Psoas muscle (tissue), 8 donors: Measurements from ENCODE around the gene GDF9. TPM values are rescaled to one million over a fixed set of nuclear protein-coding genes. Genes with fewer than 3 reads are reported as not detected.

Experiments
- ATAC-seq, 4 donors: fragments of 200-7000 bp; cut with Tn5 transposase; one replicate each; pipeline ENCODE4 v1.9.1; 2020; ENCODE audit warnings: moderate library complexity in 3 of 4, mild to moderate bottlenecking in 2 of 4
- DNase-seq, 2 donors: peaks; one replicate each; pipeline ENCODE4 v3.0.0-alpha.2; 2020
- H3K27ac ChIP-seq: fragments of 200-600 bp; one replicate; pipeline ENCODE4 v1.8.0; 2022
- H3K27me3 ChIP-seq, 3 donors: fragments of 200-600 bp in 1 of 3; one replicate each; pipeline versions ENCODE4 v1.6.1 to v1.8.0; 2013 to 2022; ENCODE audit warnings: low read length in 2 of 3, mild to moderate bottlenecking in 2 of 3, moderate library complexity in 1 of 3; ENCODE audit not compliant: insufficient read depth in 3 of 3
- H3K36me3 ChIP-seq, 2 donors: fragments of 200-600 bp in 1 of 2; one replicate each; pipeline versions ENCODE4 v1.6.1 to v1.8.0; 2013 to 2022; ENCODE audit warnings: low read depth in 1 of 2, mild to moderate bottlenecking in 1 of 2, moderate library complexity in 1 of 2; ENCODE audit not compliant: insufficient read depth in 1 of 2
- H3K4me1 ChIP-seq: fragments of 200-600 bp; one replicate; pipeline ENCODE4 v1.8.0; 2022
- H3K4me3 ChIP-seq: fragments of 200-600 bp; one replicate; pipeline ENCODE4 v1.8.0; 2022; ENCODE audit warnings: mild to moderate bottlenecking
- H3K9me3 ChIP-seq: fragments of 200-600 bp; one replicate; pipeline ENCODE4 v1.8.0; 2022
- WGBS, 3 donors: extraction: QIAGEN DNeasy Blood & Tissue Kit; methylation state at CpG; one replicate each; pipeline versions ENCODE4 v1.1.6 to v1.1.7; 2013; 5-methylcytosine and 5-hydroxymethylcytosine counted together
- intact Hi-C, 2 donors: fragments of 100-400 bp; cut with DNase I; formaldehyde crosslinking; loops; one replicate each; pipeline versions ENCODE4 v1.11.0 to v1.14.2; 2022
- polyA plus RNA-seq, 3 donors: library from polyadenylated mRNA; stranded (reverse); fragments of 200-250 nt; gene quantifications; one replicate each; pipeline ENCODE4 v1.2.3, GENCODE V29; 2013
- total RNA-seq, 4 donors: library from RNA; stranded (reverse); fragmentation: NEBNext Ultra II Directional in 2 of 4; extraction: Animal tissue kit (Norgen Biotek cat#: 25700) in 2 of 4; gene quantifications; one replicate each; pipeline versions ENCODE4 v1.2.1 to v1.2.4, GENCODE V29; 2021 to 2023
- TF ChIP-seq, protein P1 (sequence below): fragments of 200-600 bp; IDR thresholded peaks from one replicate; pipeline ENCODE4 v1.8.0; 2022; ENCODE audit warnings: antibody characterized with exemption
- donor health status: healthy with polysubstance abuse.
- donor health status: DM: no; HTN: no; CAD: no; lungs with moderate emphysema.
- donor health status: Bipolar disorder and iron deficiency.
- donor health status: healthy.
- donor health status: DM: yes; HTN: yes; CAD: no.
- donor health status: DM: no; HTN: no; CAD: no.
- donor health status: DM: no; HTN: no; CAD: no.
- donor health status: DM: yes; HTN: yes; CAD: no.

The GDF9 gene
- total and polyA plus RNA-seq, 7 donors, result 0.07 to 1.2 (median 0.65) TPM

DNA sequence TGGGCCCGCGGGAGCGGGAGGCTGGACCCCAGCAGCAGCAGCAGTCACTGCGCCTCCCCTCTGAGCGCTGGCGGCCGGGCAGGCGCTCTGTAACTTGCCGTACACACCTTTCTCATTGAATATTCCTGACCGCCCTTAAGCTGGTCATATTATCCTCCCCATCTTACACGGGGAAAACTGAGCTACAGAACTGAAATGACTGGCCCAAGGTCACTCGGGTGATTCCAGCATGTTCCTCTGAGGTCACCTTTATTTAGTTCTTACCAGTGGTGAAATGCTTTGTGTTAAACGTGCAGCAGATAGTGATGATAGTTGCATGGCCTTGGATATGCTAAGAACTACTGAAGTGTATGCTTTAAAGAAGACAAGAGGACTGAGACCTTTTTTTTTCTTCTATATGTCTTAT lies 780 bp upstream of the GDF9 start:
- H3K27me3 ChIP-seq, result no peaks in the 10 kb centered on the region
- TF ChIP-seq, protein P1, sequence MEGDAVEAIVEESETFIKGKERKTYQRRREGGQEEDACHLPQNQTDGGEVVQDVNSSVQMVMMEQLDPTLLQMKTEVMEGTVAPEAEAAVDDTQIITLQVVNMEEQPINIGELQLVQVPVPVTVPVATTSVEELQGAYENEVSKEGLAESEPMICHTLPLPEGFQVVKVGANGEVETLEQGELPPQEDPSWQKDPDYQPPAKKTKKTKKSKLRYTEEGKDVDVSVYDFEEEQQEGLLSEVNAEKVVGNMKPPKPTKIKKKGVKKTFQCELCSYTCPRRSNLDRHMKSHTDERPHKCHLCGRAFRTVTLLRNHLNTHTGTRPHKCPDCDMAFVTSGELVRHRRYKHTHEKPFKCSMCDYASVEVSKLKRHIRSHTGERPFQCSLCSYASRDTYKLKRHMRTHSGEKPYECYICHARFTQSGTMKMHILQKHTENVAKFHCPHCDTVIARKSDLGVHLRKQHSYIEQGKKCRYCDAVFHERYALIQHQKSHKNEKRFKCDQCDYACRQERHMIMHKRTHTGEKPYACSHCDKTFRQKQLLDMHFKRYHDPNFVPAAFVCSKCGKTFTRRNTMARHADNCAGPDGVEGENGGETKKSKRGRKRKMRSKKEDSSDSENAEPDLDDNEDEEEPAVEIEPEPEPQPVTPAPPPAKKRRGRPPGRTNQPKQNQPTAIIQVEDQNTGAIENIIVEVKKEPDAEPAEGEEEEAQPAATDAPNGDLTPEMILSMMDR, result no peak
- peak overlapping the region; percentile 97 for H3K27ac ChIP-seq
- DNase-seq (no peak), ATAC-seq (no peak)
- H3K9me3 ChIP-seq, result no peaks in the 10 kb centered on the region
- H3K36me3 ChIP-seq, result peaks cover 7 to 48% of the 10 kb centered on the region in 2 donors
- WGBS, 3 donors, result 0 to 1% (median 1%) methylated on average over 13 of the region's 13 CpGs
- peak overlapping the region; percentile 99 for H3K4me3 ChIP-seq
- intact Hi-C loops, result loop anchor here in 1 of 2 donors (5.0 to 10.0 kb wide), 2 partner anchors 35 to 492 kb away; partner anchors contain the start of gene SHROOM1
- peaks cover 30% of the 10 kb centered on the region for H3K4me1 ChIP-seq

DNA sequence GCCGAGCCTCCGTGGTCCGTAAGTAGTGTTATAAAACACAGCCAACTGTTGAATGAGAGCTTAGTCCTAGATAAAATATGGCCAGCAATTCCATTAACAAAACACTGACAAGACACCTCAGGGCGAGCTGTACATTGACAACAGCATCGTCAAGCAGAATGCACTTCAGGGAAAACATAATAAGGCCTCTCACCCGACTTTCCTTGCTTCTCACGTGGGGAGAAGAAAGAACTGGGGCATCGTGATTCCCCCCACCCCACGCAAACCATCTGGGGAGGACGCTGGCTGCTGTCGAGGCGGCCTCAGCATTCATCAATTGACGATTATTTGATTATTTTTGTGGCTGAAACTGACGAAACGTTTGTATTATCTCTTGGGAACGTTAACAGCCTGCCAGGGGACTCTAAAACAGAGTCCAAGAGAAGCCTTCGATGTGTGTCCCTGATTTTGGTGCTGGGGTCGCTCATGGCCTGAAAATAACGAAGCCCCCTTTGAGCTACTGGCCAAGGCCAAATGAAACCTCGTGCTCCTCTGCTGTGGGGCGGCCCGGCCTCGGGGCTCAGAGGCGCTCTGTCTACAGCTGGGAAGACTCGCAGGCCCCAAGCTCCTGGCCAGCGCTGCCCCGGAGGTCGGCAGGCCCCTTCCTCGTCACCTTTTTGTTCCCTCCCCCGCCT lies 464 bp downstream of the GDF9 start:
- H3K36me3 ChIP-seq, result peaks cover 7 to 36% of the 10 kb centered on the region in 2 donors
- H3K9me3 ChIP-seq, result no peaks in the 10 kb centered on the region
- ATAC-seq, result peak; percentile 48 to 63 (median 54)
- no peak for DNase-seq
- 29 to 37% (median 32%) methylated on average over 28 to 30 of the region's 30 CpGs for WGBS, 3 donors
- intact Hi-C loops, result loop anchor here in 1 of 2 donors (5.0 to 10.0 kb wide), 2 partner anchors 34 to 491 kb away; partner anchors contain the start of gene SHROOM1
- H3K4me3 ChIP-seq, result peak overlapping the region; percentile 99
- H3K27me3 ChIP-seq, result no peaks in the 10 kb centered on the region
- TF ChIP-seq, protein P1, result no peak
- H3K4me1 ChIP-seq, result peaks cover 24% of the 10 kb centered on the region
- H3K27ac ChIP-seq, result peak overlapping the region; percentile 97

DNA sequence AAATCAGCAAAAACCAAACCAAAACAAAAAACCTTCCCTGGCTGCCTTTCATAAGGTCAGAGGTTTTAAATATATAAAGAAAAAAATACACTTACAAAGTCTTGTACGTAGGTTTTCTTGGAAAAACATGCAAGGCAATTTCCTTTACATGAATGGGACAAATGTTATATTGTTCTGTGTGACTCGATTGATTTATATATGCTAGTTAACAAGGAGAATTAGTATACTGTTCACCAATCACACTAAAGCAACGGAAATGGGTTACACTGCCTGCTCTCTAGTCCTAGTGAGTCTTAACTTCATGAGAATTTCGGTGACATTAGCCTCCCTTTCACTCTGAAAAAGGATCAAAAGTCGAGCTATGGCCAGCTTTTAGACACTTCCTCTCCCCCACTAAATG lies 5.5 kb downstream of the GDF9 start:
- Histone ChIP-seq H3K27me3 (no peaks in the 10 kb centered on the region), H3K4me3 (no peak overlapping the region), H3K9me3 (no peaks in the 10 kb centered on the region), H3K27ac (no peak overlapping the region), H3K36me3 (no peaks in the 10 kb centered on the region), H3K4me1 (peaks cover 2% of the 10 kb centered on the region)
- intact Hi-C loops, result loop anchor here in 1 of 2 donors (10.0 kb wide), 1 partner anchor 486 kb away; no protein-coding TSS in a partner anchor
- DNase-seq, result no peak
- WGBS, 3 donors, result 65 to 67% (median 65%) methylated on average over 5 of the region's 5 CpGs
- TF ChIP-seq, protein P1, result no peak
- no peak for ATAC-seq

DNA sequence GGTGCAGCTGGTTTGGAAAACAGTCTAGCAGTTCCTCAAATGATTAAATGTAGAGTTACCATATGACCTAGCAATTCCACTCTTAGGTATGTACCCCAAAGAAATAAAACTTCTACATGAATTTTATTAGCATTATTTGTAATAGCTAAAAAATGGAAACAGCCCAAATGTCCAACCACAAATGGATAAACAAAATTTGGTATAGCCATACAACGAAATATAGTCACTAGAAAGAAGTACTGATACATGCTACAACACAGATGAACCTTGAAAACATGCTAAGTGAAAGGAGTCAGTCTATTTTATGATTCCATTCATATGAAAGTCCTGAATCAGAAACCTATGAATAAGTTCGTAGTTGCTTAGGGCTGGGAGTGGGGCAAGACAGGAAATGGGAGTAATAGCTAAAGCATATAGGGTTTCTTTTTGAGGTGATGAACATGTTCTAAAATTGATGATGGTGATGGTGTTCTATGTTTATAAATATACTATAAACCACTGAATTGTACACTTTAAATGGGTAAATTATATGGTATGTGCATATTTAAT lies 6.3 kb downstream of the GDF9 start:
- 74 to 75% (median 75%) methylated on average over 2 of the region's 2 CpGs for WGBS, 3 donors
- intact Hi-C loops, result loop anchor here in 1 of 2 donors (10.0 kb wide), 1 partner anchor 485 kb away; no protein-coding TSS in a partner anchor
- DNase-seq (no peak), ATAC-seq (no peak)
- no peaks in the 10 kb centered on the region for H3K36me3 ChIP-seq
- H3K4me3 ChIP-seq, result no peak overlapping the region
- H3K4me1 ChIP-seq, result no peaks in the 10 kb centered on the region
- no peaks in the 10 kb centered on the region for H3K9me3 ChIP-seq
- TF ChIP-seq, protein P1, result no peak
- H3K27me3 ChIP-seq, result no peaks in the 10 kb centered on the region
- H3K27ac ChIP-seq, result no peak overlapping the region
